ENCODE results near the gene ZBTB46.

The ZBTB46 gene

GRCh38 chr20:63765082-63765873 is 65.8 kb downstream of the ZBTB46 start:
- DNase-seq = no peak

GRCh38 chr20:63759377-63759901 is 71.6 kb downstream of the ZBTB46 start:
- DNase-seq = no peak

GRCh38 chr20:63758152-63758551 is 72.9 kb downstream of the ZBTB46 start:
- no peak for DNase-seq

GRCh38 chr20:63756648-63756991 is 74.4 kb downstream of the ZBTB46 start:
- DNase-seq = no peak

GRCh38 chr20:63755933-63756647 is 75.0 kb downstream of the ZBTB46 start:
- DNase-seq = no peak

GRCh38 chr20:63754008-63754407 is 77.1 kb downstream of the ZBTB46 start:
- DNase-seq = no peak

- DNase-seq = no peak
Observed at GRCh38 chr20:63753381-63753780, 77.7 kb downstream of the ZBTB46 start.

- DNase-seq = no peak
Observed at GRCh38 chr20:63752411-63753101, 78.5 kb downstream of the ZBTB46 start.

- no peak for DNase-seq
Observed at GRCh38 chr20:63751471-63752271, 79.4 kb downstream of the ZBTB46 start.

GRCh38 chr20:63750807-63751470 is 80.1 kb downstream of the ZBTB46 start:
- DNase-seq = peak; percentile 48

- DNase-seq = no peak
Observed at GRCh38 chr20:63749597-63750508, 81.2 kb downstream of the ZBTB46 start.

GRCh38 chr20:63748934-63749270 is 82.2 kb downstream of the ZBTB46 start:
- DNase-seq = no peak

GRCh38 chr20:63748070-63748933 is 82.8 kb downstream of the ZBTB46 start:
- DNase-seq = no peak

- no peak for DNase-seq
Observed at GRCh38 chr20:63747622-63748069, 83.4 kb downstream of the ZBTB46 start.

GRCh38 chr20:63746751-63747315 is 84.2 kb downstream of the ZBTB46 start:
- no peak for DNase-seq

GRCh38 chr20:63745961-63746731 is 84.9 kb downstream of the ZBTB46 start:
- no peak for DNase-seq

- DNase-seq = no peak
Observed at GRCh38 chr20:63745424-63745805, 85.6 kb downstream of the ZBTB46 start.

- no peak for DNase-seq
Observed at GRCh38 chr20:63744574-63745423, 86.3 kb downstream of the ZBTB46 start.

Measured in activated CD4-positive, alpha-beta T cell treated with anti-CD3 and anti-CD28 coated beads for 1 hour (primary cell).